A549 (cell line): ENCODE results near the gene WDR45B. TPM values are rescaled to one million over a fixed set of nuclear protein-coding genes. Genes with fewer than 3 reads are reported as not detected.

Source experiments
- ATAC-seq, 2 experiments: fragments of 200-7000 bp in 1 of 2; fragments of >200 bp in 1 of 2; cut with Nextera tagmentation in 1 of 2; cut with Tn5 transposase in 1 of 2; 3 replicates each; pipeline versions ENCODE4 v1.8.0 to v1.9.1; 2018 to 2020; ENCODE audit warnings: mild to moderate bottlenecking in 1 of 2, moderate library complexity in 1 of 2
- CTCF ChIA-PET: fragments of 300-600 bp; sonication (Branson Sonifier 250); formaldehyde crosslinking; extraction: SDS; loops from one replicate; lab custom pipeline; 2021; ENCODE audit warnings: antibody characterized with exemption, inconsistent platforms; lab: Yijun Ruan, JAX
- POLR2A ChIA-PET: fragments of 350-600 bp; formaldehyde crosslinking; extraction: SDS; loops from one replicate; lab custom pipeline; 2021; ENCODE audit warnings: antibody characterized with exemption, inconsistent platforms; lab: Yijun Ruan, JAX
- DNase-seq, 2 experiments: peaks; one replicate each; pipeline versions ENCODE4 v3.0.0 to v3.0.0-alpha.2; 2011 to 2016; ENCODE audit warnings: low read depth in 1 of 2, low spot score in 1 of 2
- FAIRE-seq: peaks from 2 replicates; lab custom pipeline; 2011; peaks lifted over from hg19 to GRCh38; lab: Jason Lieb, UNC
- H3K27ac ChIP-seq, 2 experiments: fragments of >200 bp; sonication (Bioruptor Twin); formaldehyde crosslinking; 3 replicates each; pipeline ENCODE4 v1.5.1; 2016 to 2017
- H3K4me1 ChIP-seq: fragments of >200 bp; sonication (Bioruptor Twin); formaldehyde crosslinking; 3 replicates; pipeline ENCODE4 v1.6.1; 2016
- H3K4me2 ChIP-seq: fragments of >200 bp; sonication (Bioruptor Twin); formaldehyde crosslinking; 3 replicates; pipeline ENCODE4 v1.6.1; 2016
- H3K4me3 ChIP-seq: fragments of >200 bp; sonication (Bioruptor Twin); formaldehyde crosslinking; 3 replicates; pipeline ENCODE4 v1.5.1; 2016
- H3K9me3 ChIP-seq: fragments of >200 bp; sonication (Bioruptor Twin); formaldehyde crosslinking; 3 replicates; pipeline ENCODE4 v1.6.1; 2016
- BHLHE40 ChIP-seq: IDR thresholded peaks from 2 replicates; pipeline ENCODE4 v1.6.1; 2012; ENCODE audit warnings: low read depth, low read length, inconsistent platforms
- ESRRA ChIP-seq: fragments of 150-350 bp; IDR thresholded peaks from 2 replicates; pipeline ENCODE4 v1.6.1; 2014; ENCODE audit warnings: mild to moderate bottlenecking, low read length, borderline replicate concordance
- HOXB13 ChIP-seq: fragments of 250-450 bp; sonication (Bioruptor Pico); IDR thresholded peaks from 2 replicates; pipeline ENCODE4 v1.5.0; 2020; ENCODE audit warnings: low read depth, mild to moderate bottlenecking, moderate library complexity
- JUN ChIP-seq, 2 experiments: fragments of >200 bp; sonication (Bioruptor Twin); formaldehyde crosslinking; IDR thresholded peaks; 2 replicates in 1 of 2; 3 replicates in 1 of 2; pipeline ENCODE4 v1.6.1; 2016 to 2017
- KDM5A ChIP-seq: fragments of 200-600 bp; sonication (generic); IDR thresholded peaks from 2 replicates; pipeline ENCODE4 v1.6.1; 2016; ENCODE audit warnings: antibody characterized with exemption, mild to moderate bottlenecking
- MAX ChIP-seq: IDR thresholded peaks from 2 replicates; pipeline ENCODE4 v1.6.1; 2012
- MAZ ChIP-seq: fragments of 150-350 bp; IDR thresholded peaks from 2 replicates; pipeline ENCODE4 v1.6.1; 2014; ENCODE audit warnings: antibody characterized with exemption, low read depth, low read length, borderline replicate concordance
- POLR2A ChIP-seq: IDR thresholded peaks from 2 replicates; pipeline ENCODE4 v1.6.1; 2012; ENCODE audit warnings: mild to moderate bottlenecking, low read length
- RARB ChIP-seq: fragments of 250-450 bp; sonication (Bioruptor Pico); IDR thresholded peaks from 2 replicates; pipeline ENCODE4 v1.8.0; 2021; ENCODE audit warnings: mild to moderate bottlenecking, moderate library complexity
- SREBF2 ChIP-seq: fragments of 450-650 bp; IDR thresholded peaks from 2 replicates; pipeline ENCODE4 v1.6.1; 2014; ENCODE audit warnings: mild to moderate bottlenecking, moderate library complexity
- ZC3H11A ChIP-seq: fragments of 450-650 bp; IDR thresholded peaks from 2 replicates; pipeline ENCODE4 v1.6.1; 2014; ENCODE audit warnings: antibody characterized with exemption, mild to moderate bottlenecking
- ZFP36 ChIP-seq: fragments of 450-650 bp; IDR thresholded peaks from 2 replicates; pipeline ENCODE4 v1.6.1; 2014; ENCODE audit warnings: borderline replicate concordance; ENCODE audit not compliant: partially characterized antibody
- ZNF302 ChIP-seq: fragments of 250-450 bp; sonication (Bioruptor Pico); IDR thresholded peaks from 2 replicates; pipeline ENCODE4 v1.9.0; 2021; ENCODE audit warnings: inconsistent platforms, mild to moderate bottlenecking, moderate library complexity
- WGBS: methylation state at CpG from one replicate; pipeline ENCODE4 v1.1.6; 2017; ENCODE audit errors: missing lambda C conversion rate; 5-methylcytosine and 5-hydroxymethylcytosine counted together
- polyA plus RNA-seq, 4 experiments: library from polyadenylated mRNA; depleted of rRNA in 3 of 4; stranded (reverse); fragments of >200 nt; fragmentation: RNase III in 1 of 4; extraction: RNeasy Plus Mini Kit Qiagen cat#74134 plus additional on column Dnase treatment in 1 of 4; gene quantifications; 2 replicates in 3 of 4; 3 replicates in 1 of 4; pipeline ENCODE4 v1.2.3, GENCODE V29; 2011 to 2017
- TF ChIP-seq, protein P1 (sequence below): fragments of 250-450 bp; sonication (Bioruptor Pico); IDR thresholded peaks from 2 replicates; pipeline ENCODE4 v1.5.0; 2021; ENCODE audit warnings: mild to moderate bottlenecking, moderate library complexity, borderline replicate concordance
- TF ChIP-seq, protein P2 (sequence below): fragments of >200 bp; sonication (Bioruptor Twin); formaldehyde crosslinking; IDR thresholded peaks from 2 replicates; pipeline ENCODE4 v1.6.1; 2016
- TF ChIP-seq, protein P3 (sequence below): fragments of >200 bp; sonication (Bioruptor Twin); formaldehyde crosslinking; IDR thresholded peaks from 3 replicates; pipeline ENCODE4 v1.5.1; 2016

WDR45B gene
- polyA plus RNA-seq, 2 of the 4 experiments (the other 2 are of a cell fraction), result 88.2 to 124 TPM

DNA sequence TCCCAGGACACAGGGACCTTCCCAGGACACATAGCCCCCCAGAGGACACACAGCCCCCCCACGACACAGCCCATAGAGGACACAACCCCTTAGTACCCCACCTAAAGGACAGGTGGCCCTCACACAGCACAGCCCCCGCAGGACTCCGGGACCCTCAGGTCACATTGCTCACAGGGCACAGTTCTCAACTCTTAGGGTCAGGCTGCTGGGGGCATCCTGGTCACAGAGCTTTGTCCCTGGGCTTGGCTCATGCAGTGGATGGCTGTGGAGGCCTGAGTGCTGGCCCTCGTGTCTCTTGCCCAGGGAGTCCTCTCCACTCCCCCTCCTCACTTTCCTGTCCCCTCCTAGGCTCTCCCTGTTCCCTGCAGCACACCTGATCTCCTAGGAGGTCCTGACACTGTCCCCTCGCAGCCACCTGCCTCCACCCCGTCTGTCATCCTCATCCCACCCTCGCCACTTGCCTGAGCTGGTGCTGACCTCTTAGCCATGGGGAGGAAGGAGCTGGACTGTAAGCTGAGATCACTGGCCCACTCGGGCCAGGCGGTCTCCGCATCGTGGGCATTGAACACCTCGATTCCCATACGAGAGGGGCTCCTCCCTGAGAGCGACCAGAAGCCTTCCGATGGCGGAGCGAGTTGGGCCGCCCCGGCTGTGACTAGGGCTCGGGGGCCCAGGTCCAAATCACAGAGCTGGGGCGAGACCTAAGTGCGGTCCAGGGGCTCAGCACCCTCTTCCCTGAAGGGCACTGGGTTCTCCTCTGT, 1.4 kb upstream of the WDR45B start:
- Histone ChIP-seq H3K9me3 (no peaks in the 10 kb centered on the region), H3K27ac (peak overlapping the region in 1 of 2 experiments; percentile 95; a peak in 4 of 6 replicates), H3K4me3 (no peak overlapping the region), H3K4me1 (peaks cover 26% of the 10 kb centered on the region), H3K4me2 (no peak overlapping the region; the same call in 1 of the 3 replicates)
- ATAC-seq (no peak), FAIRE-seq (no peak), DNase-seq (no peak)
- TF ChIP-seq, protein P1, sequence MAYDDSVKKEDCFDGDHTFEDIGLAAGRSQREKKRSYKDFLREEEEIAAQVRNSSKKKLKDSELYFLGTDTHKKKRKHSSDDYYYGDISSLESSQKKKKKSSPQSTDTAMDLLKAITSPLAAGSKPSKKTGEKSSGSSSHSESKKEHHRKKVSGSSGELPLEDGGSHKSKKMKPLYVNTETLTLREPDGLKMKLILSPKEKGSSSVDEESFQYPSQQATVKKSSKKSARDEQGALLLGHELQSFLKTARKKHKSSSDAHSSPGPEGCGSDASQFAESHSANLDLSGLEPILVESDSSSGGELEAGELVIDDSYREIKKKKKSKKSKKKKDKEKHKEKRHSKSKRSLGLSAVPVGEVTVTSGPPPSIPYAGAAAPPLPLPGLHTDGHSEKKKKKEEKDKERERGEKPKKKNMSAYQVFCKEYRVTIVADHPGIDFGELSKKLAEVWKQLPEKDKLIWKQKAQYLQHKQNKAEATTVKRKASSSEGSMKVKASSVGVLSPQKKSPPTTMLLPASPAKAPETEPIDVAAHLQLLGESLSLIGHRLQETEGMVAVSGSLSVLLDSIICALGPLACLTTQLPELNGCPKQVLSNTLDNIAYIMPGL, result no peak
- TF ChIP-seq ZNF302 (no peak), POLR2A (no peak), ESRRA (no peak), MAZ (no peak), ZC3H11A (no peak), KDM5A (no peak), RARB (CRISPR knock-in tag) (no peak)
- TF ChIP-seq, protein P2, sequence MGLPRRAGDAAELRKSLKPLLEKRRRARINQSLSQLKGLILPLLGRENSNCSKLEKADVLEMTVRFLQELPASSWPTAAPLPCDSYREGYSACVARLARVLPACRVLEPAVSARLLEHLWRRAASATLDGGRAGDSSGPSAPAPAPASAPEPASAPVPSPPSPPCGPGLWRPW, result no peak
- POLR2A ChIA-PET, result interaction anchor here (0.6 kb wide), 1 partner anchor 39 kb away, joined by 4 read pairs; no protein-coding TSS in a partner anchor
- CTCF ChIA-PET, result interaction anchor here (1.0 to 1.4 kb wide), 3 partner anchors 13 to 19 kb away, joined by 3 to 4 read pairs (median 4); no protein-coding TSS in a partner anchor
- WGBS, result 93% methylated on average over 22 of the region's 22 CpGs

GRCh38 chr17:82648742-82649331, 593 bp upstream of the WDR45B start:
- POLR2A ChIA-PET, result interaction anchor here (0.6 kb wide), 1 partner anchor 40 kb away, joined by 4 read pairs; no protein-coding TSS in a partner anchor
- 17% methylated on average over 18 of the region's 37 CpGs for WGBS
- peak overlapping the region; percentile 43 for H3K4me3 ChIP-seq
- peak overlapping the region; percentile 91 to 95 for H3K27ac ChIP-seq
- H3K4me1 ChIP-seq, result peaks cover 23% of the 10 kb centered on the region
- TF ChIP-seq BHLHE40, result no peak
- no peak for TF ChIP-seq ZFP36
- TF ChIP-seq HOXB13, result no peak
- TF ChIP-seq POLR2A, result peak; percentile 42
- TF ChIP-seq ESRRA, result no peak
- TF ChIP-seq, protein P3, sequence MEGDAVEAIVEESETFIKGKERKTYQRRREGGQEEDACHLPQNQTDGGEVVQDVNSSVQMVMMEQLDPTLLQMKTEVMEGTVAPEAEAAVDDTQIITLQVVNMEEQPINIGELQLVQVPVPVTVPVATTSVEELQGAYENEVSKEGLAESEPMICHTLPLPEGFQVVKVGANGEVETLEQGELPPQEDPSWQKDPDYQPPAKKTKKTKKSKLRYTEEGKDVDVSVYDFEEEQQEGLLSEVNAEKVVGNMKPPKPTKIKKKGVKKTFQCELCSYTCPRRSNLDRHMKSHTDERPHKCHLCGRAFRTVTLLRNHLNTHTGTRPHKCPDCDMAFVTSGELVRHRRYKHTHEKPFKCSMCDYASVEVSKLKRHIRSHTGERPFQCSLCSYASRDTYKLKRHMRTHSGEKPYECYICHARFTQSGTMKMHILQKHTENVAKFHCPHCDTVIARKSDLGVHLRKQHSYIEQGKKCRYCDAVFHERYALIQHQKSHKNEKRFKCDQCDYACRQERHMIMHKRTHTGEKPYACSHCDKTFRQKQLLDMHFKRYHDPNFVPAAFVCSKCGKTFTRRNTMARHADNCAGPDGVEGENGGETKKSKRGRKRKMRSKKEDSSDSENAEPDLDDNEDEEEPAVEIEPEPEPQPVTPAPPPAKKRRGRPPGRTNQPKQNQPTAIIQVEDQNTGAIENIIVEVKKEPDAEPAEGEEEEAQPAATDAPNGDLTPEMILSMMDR, result no peak
- TF ChIP-seq MAX, result no peak
- no peak; a peak in 1 of 5 replicates for TF ChIP-seq JUN (IDR thresholded peaks at IDR 0.05)
- 0 out of 2 replicates have a peak, but pooled peaks have one; percentile 4 for TF ChIP-seq MAZ
- TF ChIP-seq SREBF2, result no peak
- TF ChIP-seq, protein P1, result no peak
- DNase-seq, result peak in 1 of 2 experiments; percentile 38
- ATAC-seq, result peak; percentile 2 to 9; a peak in 1 of 6 replicates
- no peaks in the 10 kb centered on the region for H3K9me3 ChIP-seq
- CTCF ChIA-PET, result no interaction called here
- no peak for FAIRE-seq
- H3K4me2 ChIP-seq, result peak overlapping the region; percentile 82
